Renal cortical epithelial cell (primary cell): Measurements from ENCODE around the gene ITIH6. TPM values are rescaled to one million over a fixed set of nuclear protein-coding genes. Genes with fewer than 3 reads are reported as not detected.

ENCODE experiments used
- DNase-seq: peaks from one replicate; pipeline ENCODE4 v3.0.0-alpha.2; 2011; ENCODE audit warnings: low read depth
- total RNA-seq: library from RNA; depleted of rRNA; stranded (reverse); fragments of >200 nt; gene quantifications from 2 replicates; pipeline ENCODE4 v1.2.3, GENCODE V29; 2014

ITIH6 gene
- total RNA-seq, 1 donor from 2014 or later, result not detected

DNA sequence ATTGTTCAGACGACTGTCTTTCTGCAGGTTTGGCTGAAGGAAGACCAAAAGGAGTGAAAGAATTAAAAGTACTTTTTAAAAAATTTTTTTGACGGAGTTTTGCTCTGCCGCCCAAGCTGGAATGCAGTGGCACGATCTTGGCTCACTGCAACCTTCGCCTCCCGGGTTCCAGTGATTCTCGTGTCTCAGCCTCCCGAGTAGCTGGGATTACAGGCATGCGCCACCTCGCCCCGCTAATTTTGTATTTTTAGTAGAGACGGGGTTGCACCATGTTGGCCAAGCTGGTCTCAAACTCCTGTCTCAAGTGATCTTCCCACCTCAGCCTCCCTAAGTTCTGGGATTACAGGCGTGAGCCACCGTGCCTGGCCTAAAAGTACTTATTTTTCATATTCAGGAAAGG is 86.3 kb downstream of the ITIH6 start:
- DNase-seq, result no peak

GRCh38 chrX:54710920-54711319 is 87.1 kb downstream of the ITIH6 start:
- DNase-seq, result no peak

DNA sequence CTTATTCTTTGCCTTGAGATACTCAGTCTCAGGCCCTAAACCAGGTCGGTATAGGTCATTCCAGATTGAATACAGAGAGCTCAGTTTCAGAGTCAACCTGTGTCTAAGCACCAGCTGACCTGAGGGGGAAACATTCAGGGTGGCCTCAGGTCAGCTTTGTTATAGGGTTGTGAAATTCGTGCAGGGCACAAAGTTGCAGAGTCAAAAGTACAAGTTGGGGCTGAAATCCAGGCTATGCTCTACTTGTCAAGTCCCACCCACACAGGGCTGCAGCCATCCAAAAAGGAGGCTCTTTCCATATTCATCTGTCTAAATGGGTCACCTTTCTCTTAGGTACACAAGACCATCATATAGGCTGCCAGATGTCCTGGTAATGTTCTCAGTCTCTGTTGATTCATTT is 89.7 kb downstream of the ITIH6 start:
- no peak for DNase-seq

Other genes starting within 250 kb of the ITIH6 start
- 213 and 249 TPM in 2 replicates for gene MAGED2, start 9.5 kb upstream of the ITIH6 start, total RNA-seq
- 9.4 and 19.5 TPM in 2 replicates for gene TRO, start 122.6 kb upstream of the ITIH6 start, total RNA-seq
- 0.10 and 0.69 TPM in 2 replicates for gene PFKFB1, start 195.9 kb upstream of the ITIH6 start, total RNA-seq
- 7.7 and 13.5 TPM in 2 replicates for gene APEX2, start 202.1 kb upstream of the ITIH6 start, total RNA-seq
- gene ALAS2, start 232.7 kb upstream of the ITIH6 start, total RNA-seq, result not detected in 2 replicates